Limb (tissue), 2 donors: ENCODE data around the gene ZXDA.

Experiments used
- DNase-seq, 2 donors: peaks; one replicate each; pipeline ENCODE4 v3.0.0-alpha.2; 2016; ENCODE audit errors: extremely low spot score in 2 of 2

ZXDA gene, protein sequence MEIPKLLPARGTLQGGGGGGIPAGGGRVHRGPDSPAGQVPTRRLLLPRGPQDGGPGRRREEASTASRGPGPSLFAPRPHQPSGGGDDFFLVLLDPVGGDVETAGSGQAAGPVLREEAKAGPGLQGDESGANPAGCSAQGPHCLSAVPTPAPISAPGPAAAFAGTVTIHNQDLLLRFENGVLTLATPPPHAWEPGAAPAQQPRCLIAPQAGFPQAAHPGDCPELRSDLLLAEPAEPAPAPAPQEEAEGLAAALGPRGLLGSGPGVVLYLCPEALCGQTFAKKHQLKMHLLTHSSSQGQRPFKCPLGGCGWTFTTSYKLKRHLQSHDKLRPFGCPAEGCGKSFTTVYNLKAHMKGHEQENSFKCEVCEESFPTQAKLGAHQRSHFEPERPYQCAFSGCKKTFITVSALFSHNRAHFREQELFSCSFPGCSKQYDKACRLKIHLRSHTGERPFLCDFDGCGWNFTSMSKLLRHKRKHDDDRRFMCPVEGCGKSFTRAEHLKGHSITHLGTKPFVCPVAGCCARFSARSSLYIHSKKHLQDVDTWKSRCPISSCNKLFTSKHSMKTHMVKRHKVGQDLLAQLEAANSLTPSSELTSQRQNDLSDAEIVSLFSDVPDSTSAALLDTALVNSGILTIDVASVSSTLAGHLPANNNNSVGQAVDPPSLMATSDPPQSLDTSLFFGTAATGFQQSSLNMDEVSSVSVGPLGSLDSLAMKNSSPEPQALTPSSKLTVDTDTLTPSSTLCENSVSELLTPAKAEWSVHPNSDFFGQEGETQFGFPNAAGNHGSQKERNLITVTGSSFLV

DNA sequence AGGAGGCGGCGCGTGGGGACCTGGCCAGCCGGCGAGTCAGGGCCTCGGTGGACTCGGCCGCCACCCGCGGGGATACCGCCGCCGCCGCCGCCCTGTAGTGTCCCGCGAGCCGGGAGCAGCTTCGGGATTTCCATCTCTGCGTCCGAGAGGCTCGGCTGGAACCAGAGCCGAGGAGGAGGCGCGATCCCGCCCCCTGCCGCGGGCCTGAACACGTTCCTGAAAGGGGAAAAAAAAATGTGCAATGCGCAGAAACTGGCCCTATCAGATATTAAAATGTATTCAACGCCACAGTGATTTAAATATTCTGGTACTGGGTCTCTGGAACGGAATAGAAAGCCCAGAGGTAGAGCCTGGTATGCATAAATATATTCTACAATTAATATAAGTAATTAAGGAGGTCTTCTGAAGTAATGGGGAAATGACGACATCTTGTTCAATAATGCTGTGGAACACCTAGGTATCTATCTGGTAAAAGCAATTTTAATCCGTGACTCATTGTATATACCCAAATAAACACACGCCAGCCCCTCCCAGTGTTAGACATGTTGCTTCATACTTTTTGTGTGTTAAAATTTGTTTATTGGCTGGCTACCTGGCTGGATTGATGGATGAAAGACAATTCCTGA lies at the start of gene ZXDA:
Gene ZXDA, minus strand, starts transcription at position 172 of the 626 bp plus-strand sequence. Its CDS starts 38 bp downstream, at position 134.
- DNase-seq = peak in 1 of 2 donors; percentile 1

DNA sequence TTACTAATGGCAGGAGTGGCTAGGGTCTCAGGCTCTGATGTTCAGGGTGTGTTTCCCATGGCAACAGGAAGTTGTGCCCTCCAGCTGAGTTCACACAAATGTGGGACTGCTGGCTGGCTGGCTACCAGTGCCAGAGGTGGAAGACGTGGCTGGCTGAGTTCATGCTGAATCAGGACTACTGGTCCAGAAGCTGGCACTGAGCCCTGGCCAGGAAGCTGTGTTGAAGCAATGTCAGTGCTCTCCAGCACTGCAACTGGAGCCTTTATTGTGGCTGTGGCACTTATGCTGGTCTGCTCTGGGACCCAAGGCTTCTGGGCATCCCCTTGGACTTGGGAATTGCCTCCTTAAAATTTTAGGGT lies 42.0 kb upstream of the ZXDA start:
- no peak for DNase-seq

DNA sequence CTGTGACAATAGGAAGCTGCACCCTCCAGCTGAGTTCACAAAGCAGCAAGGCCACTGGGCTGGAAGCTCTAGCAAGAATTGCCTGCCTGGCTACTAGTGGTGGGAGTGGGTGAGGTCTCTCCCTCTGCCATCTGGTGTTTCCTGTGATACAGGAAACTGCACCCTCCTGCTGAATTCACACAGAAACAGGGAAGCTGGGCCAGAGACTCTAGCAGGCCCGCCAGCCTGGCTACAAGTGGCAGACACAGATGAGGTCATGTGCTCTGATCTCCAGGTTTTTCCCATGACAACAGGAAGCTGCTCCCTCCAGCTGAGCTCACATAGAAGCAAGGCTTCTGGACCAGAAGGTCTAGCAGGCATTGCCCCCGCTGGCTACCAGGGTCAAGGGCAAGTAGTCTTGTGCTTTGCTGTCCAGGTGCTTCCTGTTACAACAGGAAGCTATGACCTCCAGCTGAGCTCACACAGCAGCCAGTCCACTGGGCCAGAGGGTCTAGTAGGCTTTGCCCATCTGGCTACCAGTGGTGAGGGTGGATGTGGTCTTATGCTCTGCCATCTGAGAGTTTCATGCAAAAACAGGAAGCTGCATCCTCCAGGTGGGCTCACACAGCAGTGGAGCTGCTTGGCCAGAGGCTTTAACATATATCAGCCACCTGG lies 41.5 kb upstream of the ZXDA start:
- DNase-seq = no peak

DNA sequence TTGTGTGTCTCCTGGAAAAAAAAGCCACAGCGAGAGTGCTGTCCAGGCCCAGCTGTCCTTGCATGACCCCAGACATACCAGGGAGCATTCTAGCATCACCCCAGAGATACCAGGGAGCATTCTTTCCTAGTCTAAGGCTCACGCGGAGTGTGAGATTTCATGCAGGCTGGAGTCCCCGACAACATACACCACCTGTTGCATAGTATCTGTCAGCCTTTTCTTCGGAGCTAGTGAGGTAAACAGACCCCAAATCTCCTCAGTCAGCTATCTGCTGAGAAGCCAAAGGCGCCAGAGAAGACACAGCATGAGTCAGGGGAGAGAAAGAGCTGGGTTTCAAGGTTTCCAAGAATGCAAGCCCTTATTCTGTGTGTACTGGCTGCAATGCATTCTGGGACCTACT lies 23.1 kb upstream of the ZXDA start:
- no peak for DNase-seq

DNA sequence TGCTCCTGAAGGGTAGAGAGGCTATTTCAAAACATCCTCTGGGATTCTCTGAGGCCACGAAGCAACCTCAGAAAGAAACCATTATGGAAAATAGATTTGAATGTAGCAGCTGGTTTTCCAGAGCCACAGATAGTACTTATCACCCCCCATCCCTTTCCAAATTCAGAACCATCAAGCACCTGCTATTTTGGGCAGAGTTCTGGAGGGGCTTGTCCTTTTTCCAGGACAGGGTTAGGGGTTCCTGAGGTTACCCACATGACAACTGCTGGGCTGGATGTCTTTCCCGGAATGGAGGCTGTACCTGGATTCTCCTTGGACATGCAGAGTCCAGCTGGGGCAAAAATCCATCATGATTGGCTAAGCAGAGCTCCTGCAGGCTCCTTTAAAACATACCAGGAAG lies 22.0 kb upstream of the ZXDA start:
- DNase-seq = no peak

DNA sequence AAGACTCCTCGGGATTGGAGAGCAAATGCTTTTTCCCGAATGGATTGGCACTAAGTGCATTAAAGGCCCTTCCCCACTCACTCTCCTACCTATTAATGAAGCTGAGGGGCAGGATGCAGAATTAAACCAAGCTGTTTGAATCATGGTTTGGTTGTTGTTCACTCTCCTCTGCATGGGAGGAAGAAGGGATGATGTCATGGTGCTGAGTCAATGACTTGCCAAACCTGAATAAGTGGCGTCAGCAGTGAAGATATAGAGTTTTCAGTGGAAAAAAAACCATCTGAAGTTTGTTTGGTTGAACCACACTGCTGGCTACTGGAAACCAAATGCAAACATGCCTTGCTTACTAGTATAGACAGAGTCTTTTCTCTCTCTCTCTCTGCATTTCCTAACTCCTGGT lies 19.8 kb upstream of the ZXDA start:
- no peak for DNase-seq

DNA sequence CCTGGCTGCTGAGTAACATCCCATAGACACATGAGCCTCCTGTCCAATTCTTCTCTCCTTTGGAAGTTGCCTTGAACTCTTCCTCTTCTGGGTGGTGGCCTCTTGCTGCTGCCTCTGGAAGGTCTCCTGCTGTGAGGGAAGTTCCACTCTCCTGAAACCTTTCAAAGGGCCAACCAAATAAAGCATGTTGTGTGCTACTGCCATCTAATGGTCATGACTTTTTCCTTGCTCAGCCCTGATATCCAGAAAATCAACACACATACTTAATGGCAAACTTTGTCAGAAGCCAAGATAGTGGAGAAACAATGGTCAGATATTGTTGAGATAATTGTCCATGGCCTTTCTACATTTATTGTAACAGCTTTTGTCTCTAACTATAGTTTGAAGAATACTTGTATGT lies 19.1 kb upstream of the ZXDA start:
- DNase-seq = peak in 1 of 2 donors; percentile 1

DNA sequence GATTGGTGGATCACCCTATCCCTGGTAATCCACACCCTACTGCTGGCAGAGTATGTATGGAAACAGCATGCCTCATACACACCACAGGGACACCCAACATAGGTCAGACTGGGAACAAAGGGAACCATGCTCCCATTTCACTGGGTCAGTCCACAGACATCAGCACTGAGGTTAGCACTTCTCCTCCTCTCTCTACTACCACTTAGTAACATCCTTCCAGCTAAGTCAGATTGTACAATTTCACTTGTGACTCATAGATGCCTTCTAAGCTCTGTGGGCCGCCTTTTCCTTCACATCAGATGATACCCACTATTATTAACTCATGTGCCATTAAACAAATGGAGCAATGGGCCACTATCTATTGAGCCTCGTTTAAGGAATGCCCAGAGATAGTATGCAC lies 15.5 kb upstream of the ZXDA start:
- no peak for DNase-seq

DNA sequence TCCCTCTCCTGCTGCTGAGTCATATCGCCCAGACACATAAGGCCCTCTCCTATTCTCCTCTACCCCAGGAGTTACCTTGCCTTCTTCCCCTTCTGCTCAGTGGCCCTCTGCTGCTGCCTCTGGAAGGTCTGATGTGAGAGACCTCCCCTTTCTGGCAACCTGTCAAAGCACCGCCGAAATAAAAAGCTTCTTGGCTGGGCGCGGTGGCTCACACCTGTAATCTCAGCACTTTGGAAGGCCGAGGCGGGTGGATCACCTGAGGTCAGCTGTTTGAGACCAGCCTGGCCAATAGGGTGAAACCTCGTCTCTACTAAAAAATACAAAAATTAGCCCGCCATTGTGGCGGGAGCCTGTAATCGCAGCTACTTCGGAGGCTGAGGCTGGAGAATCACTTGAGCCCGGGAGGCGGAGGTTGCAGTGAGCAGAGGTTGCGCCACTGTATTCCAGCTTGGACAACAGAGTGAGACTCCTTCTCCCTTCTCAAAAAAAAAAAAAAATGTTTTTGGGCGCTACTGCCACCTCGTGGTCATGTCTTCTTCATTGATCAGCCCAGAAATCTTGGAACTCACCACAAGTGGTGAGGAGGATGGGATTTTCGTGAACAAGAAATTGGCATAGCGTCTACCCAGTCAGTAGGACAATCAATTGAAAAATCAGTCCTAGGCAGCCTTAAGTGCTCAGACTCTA lies 8.6 kb upstream of the ZXDA start:
- peak; percentile 1 to 30 for DNase-seq

DNA sequence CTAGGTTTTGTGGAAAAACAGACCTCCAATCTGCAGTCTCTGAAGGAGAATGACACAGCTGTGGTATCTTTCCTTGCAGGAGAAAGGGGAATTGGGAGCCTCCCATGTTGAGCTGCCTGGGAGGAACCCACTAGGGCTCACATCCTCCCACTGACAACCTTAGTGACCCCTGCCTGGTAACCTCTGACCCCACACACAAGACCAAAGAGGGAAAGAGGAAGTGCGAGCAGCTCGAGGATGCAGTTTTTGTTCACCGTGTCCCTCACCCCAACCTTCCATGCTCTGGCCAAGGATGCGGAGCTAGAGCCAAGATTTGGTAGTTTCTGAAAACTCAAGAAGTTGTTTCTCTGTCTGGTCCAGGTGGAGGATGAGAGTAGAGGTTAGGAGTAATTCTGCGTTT lies 5.4 kb upstream of the ZXDA start:
- no peak for DNase-seq

DNA sequence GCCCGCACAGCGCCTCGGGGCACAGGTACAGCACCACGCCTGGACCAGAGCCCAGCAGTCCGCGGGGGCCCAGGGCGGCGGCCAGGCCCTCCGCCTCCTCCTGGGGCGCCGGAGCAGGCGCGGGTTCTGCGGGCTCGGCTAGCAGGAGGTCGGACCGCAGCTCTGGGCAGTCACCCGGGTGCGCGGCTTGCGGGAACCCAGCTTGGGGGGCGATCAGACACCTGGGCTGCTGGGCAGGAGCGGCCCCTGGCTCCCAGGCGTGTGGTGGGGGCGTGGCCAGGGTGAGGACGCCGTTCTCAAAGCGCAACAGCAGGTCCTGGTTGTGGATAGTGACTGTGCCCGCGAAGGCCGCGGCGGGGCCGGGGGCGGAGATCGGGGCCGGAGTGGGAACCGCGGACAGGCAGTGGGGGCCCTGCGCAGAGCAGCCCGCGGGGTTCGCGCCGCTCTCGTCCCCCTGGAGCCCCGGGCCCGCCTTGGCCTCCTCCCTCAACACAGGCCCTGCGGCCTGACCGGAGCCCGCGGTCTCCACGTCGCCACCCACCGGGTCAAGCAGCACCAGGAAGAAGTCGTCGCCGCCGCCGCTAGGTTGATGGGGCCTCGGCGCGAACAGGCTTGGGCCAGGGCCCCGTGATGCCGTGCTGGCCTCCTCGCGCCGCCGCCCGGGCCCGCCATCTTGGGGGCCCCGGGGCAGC lies 517 bp downstream of the ZXDA start:
- DNase-seq = peak in 1 of 2 donors; percentile 54

DNA sequence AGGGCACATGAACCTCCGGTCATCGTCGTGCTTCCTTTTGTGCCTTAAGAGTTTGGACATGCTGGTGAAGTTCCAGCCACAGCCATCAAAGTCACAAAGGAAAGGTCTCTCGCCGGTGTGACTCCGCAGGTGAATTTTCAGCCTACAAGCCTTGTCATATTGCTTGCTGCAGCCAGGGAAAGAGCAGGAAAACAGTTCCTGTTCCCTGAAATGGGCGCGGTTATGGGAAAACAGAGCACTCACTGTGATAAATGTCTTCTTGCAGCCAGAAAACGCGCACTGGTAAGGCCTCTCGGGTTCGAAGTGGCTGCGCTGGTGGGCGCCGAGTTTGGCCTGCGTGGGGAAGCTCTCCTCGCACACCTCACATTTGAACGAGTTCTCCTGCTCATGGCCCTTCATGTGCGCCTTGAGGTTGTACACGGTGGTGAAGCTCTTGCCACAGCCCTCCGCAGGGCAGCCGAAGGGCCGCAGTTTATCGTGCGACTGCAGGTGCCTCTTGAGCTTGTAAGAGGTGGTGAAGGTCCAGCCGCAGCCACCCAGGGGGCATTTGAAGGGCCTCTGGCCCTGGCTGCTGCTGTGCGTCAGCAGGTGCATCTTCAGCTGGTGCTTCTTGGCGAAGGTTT lies 1.2 kb downstream of the ZXDA start:
- DNase-seq = peak in 1 of 2 donors; percentile 24

DNA sequence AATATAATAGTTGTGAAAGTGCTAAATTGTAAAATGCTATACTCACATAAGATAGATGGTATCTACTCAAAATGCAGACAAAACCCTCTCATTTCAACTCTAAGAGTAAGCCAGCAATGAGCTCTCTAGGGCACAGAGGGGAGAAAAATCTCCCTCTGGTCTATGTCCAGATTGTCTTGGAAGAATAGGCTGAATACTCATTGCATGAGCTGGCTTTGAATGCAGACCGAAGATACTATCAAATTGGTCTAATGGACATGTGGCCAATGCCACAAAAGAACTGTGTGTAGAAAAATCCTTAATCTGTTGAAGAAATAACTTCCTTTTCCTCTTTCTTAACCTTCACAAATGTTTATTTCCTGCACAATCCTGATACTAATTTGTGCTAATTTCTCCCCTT lies 3.5 kb downstream of the ZXDA start:
- no peak for DNase-seq

DNA sequence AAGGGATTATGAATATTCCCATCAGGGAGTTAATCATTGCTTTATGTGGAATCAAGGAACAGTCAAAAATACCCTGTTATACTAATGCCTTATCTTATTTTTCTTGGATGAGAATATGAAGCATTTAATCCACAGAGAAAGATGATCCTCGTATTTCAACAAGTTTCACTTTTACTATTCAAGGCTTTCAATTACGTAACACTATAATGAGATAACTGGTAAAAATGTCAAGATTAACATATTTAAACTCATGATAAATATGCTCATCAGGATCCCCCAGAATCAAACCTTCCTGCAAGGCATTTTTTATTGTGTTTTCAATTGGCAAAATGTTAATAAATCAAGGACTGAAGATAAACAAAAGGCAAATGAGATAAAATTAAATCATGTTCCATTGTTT lies 5.1 kb downstream of the ZXDA start:
- no peak for DNase-seq

DNA sequence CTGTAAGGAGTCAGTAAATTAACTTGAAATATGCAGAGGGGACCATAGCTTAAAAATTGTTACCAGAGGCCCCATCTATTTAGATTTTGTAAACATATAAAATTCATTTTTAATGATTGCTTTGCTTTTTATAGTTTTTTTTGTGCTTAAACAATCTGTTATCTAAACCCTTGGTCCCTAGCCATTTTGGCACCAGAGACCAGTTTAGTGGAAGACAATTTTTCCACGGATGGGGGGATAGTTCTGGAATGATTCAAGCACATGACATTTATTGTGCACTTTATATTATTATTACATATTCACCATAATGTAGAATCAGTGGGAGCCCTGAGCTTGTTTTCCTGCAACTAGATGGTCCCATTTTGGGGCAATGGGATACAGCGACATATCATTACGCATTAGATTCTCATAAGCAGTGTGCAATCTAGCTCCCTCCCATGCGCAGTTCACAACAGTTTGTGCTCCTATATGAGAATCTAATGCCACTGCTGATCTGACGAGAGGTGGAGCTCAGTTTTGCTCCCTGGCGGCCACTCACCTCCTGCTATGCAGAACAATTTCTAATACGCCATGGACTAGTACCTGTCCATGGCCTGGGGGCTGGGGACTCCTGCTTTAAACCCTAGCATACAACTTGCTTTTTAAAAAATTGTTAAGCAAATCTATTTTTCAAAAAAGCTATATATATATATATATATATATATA lies 5.9 kb downstream of the ZXDA start:
- DNase-seq = no peak

DNA sequence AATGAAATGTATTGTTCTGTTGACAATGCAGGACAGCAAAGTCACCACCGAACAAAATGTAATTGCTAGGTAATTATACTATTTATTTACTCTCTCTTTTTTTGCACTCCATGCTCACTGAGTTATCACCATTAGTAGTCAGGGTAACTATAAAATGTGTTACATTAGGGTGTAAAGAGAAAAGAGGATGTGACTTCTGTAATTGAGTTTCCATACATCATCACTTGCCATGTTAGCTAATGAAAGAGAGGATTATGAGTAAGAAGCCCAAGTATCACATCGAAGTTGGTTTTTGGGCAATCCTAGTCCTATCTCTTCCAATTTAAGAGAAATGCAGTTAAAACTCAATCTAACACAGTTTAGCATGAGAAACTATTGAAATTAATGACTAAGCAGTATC lies 7.6 kb downstream of the ZXDA start:
- DNase-seq = no peak

DNA sequence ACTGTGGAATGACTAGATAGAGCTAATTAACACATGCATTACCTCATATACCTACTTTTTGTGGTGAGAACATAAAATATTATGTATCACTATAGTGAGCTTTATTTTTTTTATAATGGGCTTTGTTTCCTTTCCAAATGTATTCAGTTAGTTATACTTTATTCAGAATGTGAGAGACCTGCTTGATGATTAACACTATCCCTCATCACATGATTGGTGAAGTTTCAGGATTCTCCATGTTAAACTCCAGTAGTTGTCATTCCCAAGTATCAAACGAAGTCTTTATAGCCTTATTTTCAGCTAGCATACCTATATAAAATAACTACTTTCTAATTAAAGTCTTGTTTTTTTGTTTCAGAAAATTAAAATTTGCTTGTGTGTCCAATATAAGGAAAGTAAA lies 8.8 kb downstream of the ZXDA start:
- DNase-seq = no peak

DNA sequence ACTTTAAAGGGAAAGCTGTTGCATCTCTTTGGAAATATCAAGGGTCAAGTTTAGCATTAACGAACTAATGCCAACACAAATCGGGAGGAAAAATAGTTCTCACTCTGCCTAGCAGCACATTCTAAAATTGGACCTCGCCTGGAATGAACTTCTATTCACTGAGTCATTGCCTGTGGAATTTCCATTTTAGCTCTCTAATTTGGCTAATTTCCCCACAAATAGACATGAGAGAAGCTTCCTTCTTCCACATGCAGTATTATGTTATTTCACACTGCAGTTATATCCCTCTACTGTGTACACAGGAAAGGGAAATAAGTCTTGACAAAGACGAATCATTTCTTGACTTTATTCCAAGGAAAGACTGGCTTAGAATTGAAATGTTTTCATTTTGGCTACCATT lies 9.3 kb downstream of the ZXDA start:
- DNase-seq = no peak

DNA sequence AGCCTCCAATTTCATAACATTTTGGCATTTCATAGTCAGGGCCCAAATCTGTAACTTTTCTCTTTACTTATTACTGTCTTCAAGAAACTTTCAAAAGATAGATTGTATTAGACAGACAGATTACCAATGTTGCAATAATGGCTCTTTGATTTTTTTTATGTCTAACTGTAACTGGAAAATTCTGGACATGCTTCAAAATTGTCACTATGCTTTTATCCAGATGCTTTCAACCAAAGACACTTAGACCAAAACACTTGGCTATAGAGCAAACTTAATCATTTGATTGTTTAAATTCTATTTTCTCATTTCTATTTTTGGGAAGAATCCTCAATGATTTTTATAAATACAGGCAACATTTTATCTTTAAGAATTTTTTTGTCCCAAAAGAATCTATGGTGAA lies 10.4 kb downstream of the ZXDA start:
- no peak for DNase-seq

DNA sequence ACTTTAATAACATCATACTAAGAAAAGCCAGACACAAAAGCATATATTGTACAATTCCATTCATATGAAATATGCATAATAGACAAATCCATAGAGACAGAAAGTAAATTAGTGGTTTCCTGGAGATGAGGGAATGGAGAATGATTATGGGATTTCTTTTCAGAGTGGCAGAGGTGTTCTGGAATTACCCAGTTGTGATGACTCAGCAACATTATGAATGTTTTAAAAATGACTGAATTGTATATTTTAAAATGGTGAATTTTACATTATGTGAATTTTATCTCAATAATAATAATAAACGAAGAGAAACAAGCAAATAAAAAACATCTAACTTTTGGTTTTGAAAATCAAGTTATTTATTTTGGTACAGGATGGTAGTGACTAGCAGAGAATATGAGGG lies 11.2 kb downstream of the ZXDA start:
- DNase-seq = no peak
